H1 (cell line): Measurements from ENCODE around the gene HERC4. TPM values are rescaled to one million over a fixed set of nuclear protein-coding genes. Genes with fewer than 3 reads are reported as not detected.

ENCODE experiments used
- CTCF ChIA-PET: fragments of 300-600 bp; sonication (Branson Sonifier 250); formaldehyde crosslinking; loops from one replicate; lab custom pipeline; 2021; ENCODE audit not compliant: partially characterized antibody; lab: Charles Lee
- POLR2A ChIA-PET: fragments of 300-600 bp; sonication (Branson Sonifier 250); formaldehyde crosslinking; loops from one replicate; lab custom pipeline; 2021; ENCODE audit warnings: inconsistent platforms; ENCODE audit not compliant: partially characterized antibody; lab: Charles Lee
- DNase-seq, 2 experiments: peaks; one replicate each; pipeline versions ENCODE4 v3.0.0 to v3.0.0-alpha.2; 2010 to 2022; ENCODE audit warnings: low spot score in 2 of 2, low read depth in 1 of 2, mixed read lengths in 1 of 2
- FAIRE-seq: peaks from 2 replicates; lab custom pipeline; 2011; peaks lifted over from hg19 to GRCh38; lab: Jason Lieb, UNC
- H2AFZ ChIP-seq: 2 replicates; pipeline ENCODE4 v1.8.1; 2012; ENCODE audit warnings: low read length, inconsistent platforms
- H2AK5ac ChIP-seq: 2 replicates; pipeline ENCODE4 v1.6.1; 2013; ENCODE audit warnings: low read depth, low read length
- H2BK120ac ChIP-seq: replicated peaks from 2 replicates; pipeline ENCODE3; 2013; ENCODE audit warnings: low read depth, low read length, inconsistent platforms
- H2BK12ac ChIP-seq: 2 replicates; pipeline ENCODE4 v1.6.1; 2013; ENCODE audit warnings: low read depth, low read length
- H2BK15ac ChIP-seq: 2 replicates; pipeline ENCODE4 v1.6.1; 2013; ENCODE audit warnings: low read length
- H2BK20ac ChIP-seq: 2 replicates; pipeline ENCODE4 v1.6.1; 2013; ENCODE audit warnings: low read length
- H2BK5ac ChIP-seq: 2 replicates; pipeline ENCODE4 v1.6.1; 2013; ENCODE audit warnings: low read depth, low read length
- H3K14ac ChIP-seq: 2 replicates; pipeline ENCODE4 v1.6.1; 2013; ENCODE audit warnings: inconsistent platforms; ENCODE audit not compliant: insufficient read length
- H3K18ac ChIP-seq: 2 replicates; pipeline ENCODE4 v1.6.1; 2013; ENCODE audit warnings: low read length; ENCODE audit errors: extremely low read depth
- H3K23ac ChIP-seq: 2 replicates; pipeline ENCODE4 v1.6.1; 2013; ENCODE audit warnings: inconsistent platforms; ENCODE audit not compliant: insufficient read length
- H3K23me2 ChIP-seq: 2 replicates; pipeline ENCODE4 v1.6.1; 2013; ENCODE audit warnings: low read depth, low read length
- H3K27ac ChIP-seq: 2 replicates; pipeline ENCODE4 v1.6.1; 2011; ENCODE audit warnings: low read depth, low read length, inconsistent platforms
- H3K27me3 ChIP-seq, 4 experiments: replicated peaks in 1 of 4; 1 replicate in 1 of 4; 2 replicates in 3 of 4; pipeline versions ENCODE4 v1.6.1 to v1.8.1; 2011 to 2013; ENCODE audit warnings: low read length in 3 of 4, mild to moderate bottlenecking in 3 of 4, inconsistent platforms in 2 of 4, mixed read lengths in 2 of 4, moderate library complexity in 1 of 4; ENCODE audit not compliant: control insufficient read depth in 3 of 4, insufficient read depth in 3 of 4; ENCODE audit errors: extremely low read depth in 1 of 4
- H3K36me3 ChIP-seq, 4 experiments: 2 replicates each; pipeline versions ENCODE4 v1.6.1 to v1.8.1; 2011 to 2013; ENCODE audit warnings: mild to moderate bottlenecking in 4 of 4, low read length in 3 of 4, moderate library complexity in 2 of 4, control low read depth in 1 of 4, inconsistent platforms in 1 of 4; ENCODE audit not compliant: insufficient read depth in 4 of 4, control insufficient read depth in 2 of 4
- H3K4ac ChIP-seq: replicated peaks from 2 replicates; pipeline ENCODE3; 2013; ENCODE audit warnings: low read length, low read depth, mixed read lengths, inconsistent platforms; ENCODE audit not compliant: insufficient read length
- H3K4me1 ChIP-seq, 4 experiments: replicated peaks in 1 of 4; 1 replicate in 1 of 4; 2 replicates in 3 of 4; pipeline versions ENCODE4 v1.6.1 to v1.8.1; 2011 to 2013; ENCODE audit warnings: low read length in 3 of 4, inconsistent platforms in 2 of 4, mixed read lengths in 1 of 4; ENCODE audit not compliant: insufficient read depth in 4 of 4, control insufficient read depth in 3 of 4
- H3K4me2 ChIP-seq, 2 experiments: 2 replicates each; pipeline versions ENCODE4 v1.6.1 to v1.8.1; 2011 to 2013; ENCODE audit warnings: low read depth in 2 of 2, low read length in 2 of 2, control low read depth in 1 of 2, inconsistent platforms in 1 of 2, mild to moderate bottlenecking in 1 of 2; ENCODE audit not compliant: insufficient read depth in 1 of 2
- H3K4me3 ChIP-seq, 4 experiments: fragments of 200-600, 300-600 bp in 1 of 4; sonication (generic), shearing (Covaris generic), sonication (Bioruptor Twin) in 1 of 4; 2 replicates each; pipeline versions ENCODE4 v1.5.1 to v1.8.1; 2011 to 2016; ENCODE audit warnings: low read length in 4 of 4, low read depth in 3 of 4, control low read depth in 2 of 4, inconsistent platforms in 2 of 4, mild to moderate bottlenecking in 2 of 4, mixed read lengths in 1 of 4, moderate library complexity in 1 of 4; ENCODE audit not compliant: insufficient read depth in 2 of 4; ENCODE audit errors: extremely low read depth in 1 of 4
- H3K56ac ChIP-seq: replicated peaks from 2 replicates; pipeline ENCODE3; 2013; ENCODE audit warnings: low read depth, mild to moderate bottlenecking, mixed read lengths, low read length, inconsistent platforms; ENCODE audit not compliant: insufficient read length
- H3K79me1 ChIP-seq: 2 replicates; pipeline ENCODE4 v1.6.1; 2013; ENCODE audit warnings: low read depth, low read length, control low read depth
- H3K79me2 ChIP-seq, 2 experiments: 2 replicates each; pipeline versions ENCODE4 v1.6.1 to v1.8.1; 2012 to 2013; ENCODE audit warnings: low read length in 2 of 2, mild to moderate bottlenecking in 2 of 2, inconsistent platforms in 1 of 2; ENCODE audit not compliant: insufficient read depth in 2 of 2, control insufficient read depth in 1 of 2
- H3K9ac ChIP-seq, 4 experiments: replicated peaks in 1 of 4; 1 replicate in 1 of 4; 2 replicates in 3 of 4; pipeline versions ENCODE4 v1.6.1 to v1.8.1; 2011 to 2013; ENCODE audit warnings: low read depth in 3 of 4, low read length in 3 of 4, control low read depth in 2 of 4, mild to moderate bottlenecking in 2 of 4, moderate library complexity in 2 of 4, inconsistent platforms in 1 of 4; ENCODE audit errors: extremely low read depth in 1 of 4
- H3K9me3 ChIP-seq, 2 experiments: 2 replicates each; pipeline versions ENCODE4 v1.6.1 to v1.8.1; 2012 to 2013; ENCODE audit warnings: mild to moderate bottlenecking in 2 of 2, moderate library complexity in 2 of 2, control low read depth in 1 of 2, inconsistent platforms in 1 of 2, low read depth in 1 of 2, low read length in 1 of 2, mixed read lengths in 1 of 2; ENCODE audit not compliant: insufficient read depth in 2 of 2
- H4K20me1 ChIP-seq, 2 experiments: replicated peaks in 1 of 2; 2 replicates each; pipeline versions ENCODE3 to v1.8.1; 2011 to 2013; ENCODE audit warnings: inconsistent platforms in 2 of 2, low read length in 2 of 2, mild to moderate bottlenecking in 1 of 2; ENCODE audit not compliant: insufficient read depth in 2 of 2, control insufficient read depth in 1 of 2
- H4K5ac ChIP-seq: 2 replicates; pipeline ENCODE4 v1.6.1; 2013; ENCODE audit warnings: low read length, low read depth, mixed read lengths, inconsistent platforms; ENCODE audit not compliant: insufficient read length
- H4K8ac ChIP-seq: 2 replicates; pipeline ENCODE4 v1.8.0; 2013; ENCODE audit warnings: mild to moderate bottlenecking, moderate library complexity, low read length, inconsistent platforms; ENCODE audit not compliant: insufficient read depth; ENCODE audit errors: extremely low read depth
- H4K91ac ChIP-seq: replicated peaks from 2 replicates; pipeline ENCODE3; 2013; ENCODE audit warnings: low read length, mixed read lengths, inconsistent platforms; ENCODE audit not compliant: insufficient read length
- CBX5 ChIP-seq: fragments of 300-800, 300-1000 bp; sonication (generic); IDR thresholded peaks from 2 replicates; pipeline ENCODE4 v1.7.1; 2016; ENCODE audit warnings: antibody characterized with exemption, low read length, low read depth
- GABPA ChIP-seq: IDR thresholded peaks from 2 replicates; pipeline ENCODE4 v1.6.1; 2011; ENCODE audit warnings: mild to moderate bottlenecking, low read length, moderate library complexity, borderline replicate concordance; ENCODE audit not compliant: insufficient read depth
- WGBS, 2 experiments: shearing (Covaris generic) in 1 of 2; methylation state at CpG; one replicate each; pipeline versions ENCODE4 v1.1.6 to v1.1.7; 2013 to 2015; ENCODE audit warnings: low lambda C conversion rate in 2 of 2, mixed read lengths in 2 of 2, inconsistent platforms in 1 of 2, low coverage in 1 of 2, missing lambda C conversion rate in 1 of 2; ENCODE audit not compliant: insufficient replicate concordance in 2 of 2, insufficient coverage in 1 of 2, insufficient read length in 1 of 2; ENCODE audit errors: extremely low coverage in 1 of 2, missing lambda C conversion rate in 1 of 2; 5-methylcytosine and 5-hydroxymethylcytosine counted together
- polyA plus RNA-seq, 7 experiments: library from polyadenylated mRNA; depleted of rRNA in 3 of 7; stranded (reverse) in 5 of 7; unstranded in 2 of 7; fragments of >200 nt in 5 of 7; fragments of 200-250 nt in 2 of 7; gene quantifications; 1 replicate in 5 of 7; 2 replicates in 1 of 7; 4 replicates in 1 of 7; pipeline versions ENCODE4 v1.2.1 to v1.2.3, GENCODE V29; 2011 to 2013; ENCODE audit warnings: missing spikeins in 2 of 7, mixed read lengths in 2 of 7
- total RNA-seq: library from RNA; stranded (reverse); fragmentation: NEBNext Ultra II Directional; extraction: Animal tissue kit (Norgen Biotek cat#: 25700); gene quantifications from 2 replicates; pipeline ENCODE4 v1.2.1, GENCODE V29; 2021

HERC4 gene
- total and polyA plus RNA-seq, 2 of the 8 experiments (the other 6 are each of a cell fraction or from before 2014, with no cell fraction given) = 7.5 to 44.0 TPM

- Histone ChIP-seq H3K9me3 (no peaks in the 10 kb centered on the region), H2BK20ac (no peak overlapping the region), H3K79me1 (no peaks in the 10 kb centered on the region), H3K4ac (no peak overlapping the region), H2BK5ac (no peak overlapping the region), H3K4me2 (no peak overlapping the region), H3K4me3 (no peak overlapping the region), H4K8ac (no peak overlapping the region), H3K79me2 (no peaks in the 10 kb centered on the region), H2BK12ac (no peak overlapping the region), H3K4me1 (no peaks in the 10 kb centered on the region; a peak in 1 of 7 replicates), H2BK15ac (no peak overlapping the region), H4K20me1 (no peaks in the 10 kb centered on the region), H4K5ac (no peak overlapping the region), H3K27ac (no peak overlapping the region), H3K23me2 (no peaks in the 10 kb centered on the region), H2AK5ac (no peak overlapping the region), H3K9ac (no peak overlapping the region), H3K14ac (no peak overlapping the region), H3K18ac (no peak overlapping the region), H3K27me3 (no peaks in the 10 kb centered on the region), H3K23ac (no peak overlapping the region), H4K91ac (no peak overlapping the region), H3K56ac (no peak overlapping the region), H2BK120ac (no peak overlapping the region), H2AFZ (no peak overlapping the region), H3K36me3 (peaks cover 3 to 21% (median 5%) of the 10 kb centered on the region in 4 experiments; a peak in 6 of 8 replicates)
- FAIRE-seq (no peak), DNase-seq (no peak)
- ChIA-PET CTCF (no interaction called here), POLR2A (interaction anchor here (0.6 to 1.0 kb wide), 2 partner anchors 9 to 846 kb away, joined by 3 read pairs; no protein-coding TSS in a partner anchor)
- TF ChIP-seq GABPA (no peak), CBX5 (no peak)
- 93% methylated on average over 2 of the region's 2 CpGs; no CpG with 5 or more reads in 1 of the 2 experiments for WGBS, 2 experiments
These were observed 141.9 kb downstream of the HERC4 start for GRCh38 chr10:67933199-67933598.
